NK-92 treated with Interleukin-12 subunit alpha and Interleukin-12 subunit beta, amount 100 ng/mL, for 24 hours (cell line): ENCODE data around the gene MEX3B.
"Not testable (repeated sequence)": the region's sequence is repeated elsewhere in the genome, so short reads cannot be mapped to it uniquely, and the experiment has no call there.

ENCODE experiments used
- DNase-seq: peaks from one replicate; lab custom pipeline; 2025; lab: John Stamatoyannopoulos, UW

The MEX3B gene

DNA sequence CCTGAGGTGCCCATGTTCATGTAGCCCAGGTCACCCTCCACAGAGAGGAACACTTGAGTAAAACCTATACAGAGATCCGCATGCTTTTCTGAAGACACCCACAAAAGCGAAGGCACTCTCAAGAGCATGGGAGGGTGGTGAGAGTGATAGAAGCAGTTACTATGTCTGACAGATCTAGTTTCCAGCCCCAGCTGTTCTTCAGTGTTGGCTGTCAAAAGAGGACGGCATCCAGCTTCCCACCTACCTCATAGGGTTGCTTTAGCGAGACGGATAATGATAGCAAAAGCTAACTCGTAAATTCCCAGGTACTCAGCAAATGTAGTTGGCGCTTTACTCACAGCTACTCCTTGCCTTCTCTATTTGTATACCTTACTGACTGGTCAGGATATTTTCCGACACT lies 3.0 kb upstream of the MEX3B start:
- DNase-seq: no peak

DNA sequence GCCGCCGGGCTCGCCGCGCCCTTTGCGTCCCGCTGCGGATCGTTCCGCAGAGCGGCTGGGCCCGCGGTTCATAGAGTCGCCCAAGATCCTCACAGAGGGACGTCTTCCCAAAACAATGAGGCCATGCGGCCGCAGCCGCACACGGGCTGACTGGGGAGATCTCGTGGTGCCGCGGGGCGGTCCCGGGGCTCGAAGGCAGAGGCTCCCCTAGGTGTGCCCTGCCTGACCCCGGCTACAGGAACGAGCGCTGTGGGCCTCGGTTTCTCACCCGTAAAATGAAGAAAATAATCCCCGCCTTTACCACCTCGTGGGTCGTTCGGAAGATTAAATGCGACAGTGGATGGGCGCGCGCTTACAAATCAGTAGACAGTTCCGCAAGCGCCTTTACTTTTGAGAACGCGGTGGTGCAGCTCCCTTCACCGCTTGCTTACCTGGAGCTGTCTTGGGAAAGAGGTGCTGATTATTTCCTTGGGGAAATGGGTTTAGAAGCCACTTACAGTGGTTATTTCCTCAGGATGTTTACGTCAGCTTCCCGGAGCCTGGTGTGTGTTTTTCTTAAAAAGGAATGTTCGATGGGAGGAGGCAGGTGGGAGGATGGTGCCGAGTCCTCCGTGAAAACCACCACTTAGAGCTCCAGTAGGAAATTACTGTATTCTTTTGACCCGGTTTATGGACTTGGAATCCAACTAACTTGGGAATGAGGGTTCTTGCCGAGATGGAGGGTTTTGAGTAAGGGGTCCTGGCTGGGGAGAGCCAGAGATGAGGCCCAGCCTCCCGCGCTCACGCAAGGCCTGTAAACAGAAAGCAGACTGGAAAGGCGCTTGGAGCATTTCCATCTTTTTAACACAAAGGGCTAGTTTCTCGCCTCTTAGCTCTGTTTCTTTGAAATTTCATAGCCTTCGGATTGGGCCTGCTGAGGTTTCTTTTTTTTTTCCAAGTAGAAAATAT lies 1.9 kb upstream of the MEX3B start:
- no peak for DNase-seq

DNA sequence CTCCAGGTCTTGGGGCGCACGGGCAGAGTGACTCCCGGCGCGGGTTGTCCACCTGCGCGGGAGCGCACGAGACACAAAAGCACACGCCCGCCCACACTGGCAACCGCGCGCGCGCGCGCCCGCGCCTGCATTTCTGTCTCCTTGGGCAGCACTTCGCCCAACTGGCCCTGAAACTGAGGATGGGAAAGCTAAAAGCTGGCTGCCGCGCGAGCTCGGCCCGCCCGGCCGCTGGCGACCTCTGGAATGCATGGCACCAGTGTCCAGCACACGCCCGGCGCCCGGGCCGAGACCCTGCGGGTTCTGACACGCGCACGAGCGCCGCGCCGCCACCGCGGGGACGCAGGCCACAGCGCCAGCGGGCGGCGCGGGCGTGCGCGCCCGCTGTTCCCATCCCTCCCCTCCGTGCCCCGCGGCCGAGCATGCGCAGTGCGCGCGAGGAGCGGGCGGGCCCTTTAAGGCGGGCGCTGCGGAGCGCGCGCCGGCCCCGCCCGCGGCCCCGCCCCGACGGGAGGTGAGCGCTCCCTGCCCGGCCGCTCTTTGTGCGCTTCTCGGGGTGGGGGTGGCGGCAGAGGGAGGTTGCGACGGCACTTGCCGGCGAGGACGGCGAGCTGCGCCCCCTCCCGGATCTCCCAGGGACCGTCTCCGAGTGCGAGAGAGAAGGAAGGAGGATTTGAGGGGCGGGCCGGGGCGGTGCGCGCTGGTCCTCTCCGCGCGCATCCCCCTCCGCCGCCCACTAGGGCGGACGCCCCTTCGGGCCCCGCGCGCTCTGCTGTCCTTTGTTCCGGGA lies 1.0 kb upstream of the MEX3B start:
- no peak for DNase-seq

DNA sequence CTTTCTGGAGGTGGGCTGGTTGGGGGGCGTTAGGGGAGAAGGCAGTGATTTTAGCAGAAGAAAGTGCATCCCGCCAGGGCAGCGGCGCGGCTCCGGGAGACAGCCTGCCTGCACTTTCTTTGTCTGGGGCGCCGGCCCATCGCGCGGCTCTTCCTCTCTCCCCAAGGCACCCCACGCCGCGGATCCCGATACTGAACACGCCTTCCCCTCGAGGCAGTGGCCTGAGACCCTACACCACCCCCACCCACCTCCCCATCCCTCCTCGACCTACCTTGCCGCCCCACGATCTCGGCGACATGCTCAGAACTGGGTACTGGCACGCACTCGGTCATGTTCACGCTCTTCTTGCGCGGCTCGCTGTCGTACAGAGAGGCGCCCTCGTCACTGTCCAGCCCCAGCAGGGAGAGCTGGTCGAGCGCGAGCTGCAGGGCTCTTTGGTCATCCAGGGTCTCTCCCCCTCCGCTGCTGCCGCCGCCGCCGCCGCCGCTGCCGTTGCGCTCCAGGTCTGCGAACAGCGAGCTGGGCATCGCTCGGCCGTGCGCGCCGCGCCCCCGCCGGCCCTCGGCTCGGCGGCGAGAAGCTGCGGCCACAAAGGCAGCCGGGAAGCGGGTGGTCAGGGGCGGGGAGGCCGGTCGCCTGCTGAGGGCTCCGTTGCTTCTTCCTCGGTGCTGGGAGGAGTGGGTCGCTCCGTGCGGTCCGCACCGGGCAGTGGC lies 483 bp downstream of the MEX3B start:
- no peak for DNase-seq

DNA sequence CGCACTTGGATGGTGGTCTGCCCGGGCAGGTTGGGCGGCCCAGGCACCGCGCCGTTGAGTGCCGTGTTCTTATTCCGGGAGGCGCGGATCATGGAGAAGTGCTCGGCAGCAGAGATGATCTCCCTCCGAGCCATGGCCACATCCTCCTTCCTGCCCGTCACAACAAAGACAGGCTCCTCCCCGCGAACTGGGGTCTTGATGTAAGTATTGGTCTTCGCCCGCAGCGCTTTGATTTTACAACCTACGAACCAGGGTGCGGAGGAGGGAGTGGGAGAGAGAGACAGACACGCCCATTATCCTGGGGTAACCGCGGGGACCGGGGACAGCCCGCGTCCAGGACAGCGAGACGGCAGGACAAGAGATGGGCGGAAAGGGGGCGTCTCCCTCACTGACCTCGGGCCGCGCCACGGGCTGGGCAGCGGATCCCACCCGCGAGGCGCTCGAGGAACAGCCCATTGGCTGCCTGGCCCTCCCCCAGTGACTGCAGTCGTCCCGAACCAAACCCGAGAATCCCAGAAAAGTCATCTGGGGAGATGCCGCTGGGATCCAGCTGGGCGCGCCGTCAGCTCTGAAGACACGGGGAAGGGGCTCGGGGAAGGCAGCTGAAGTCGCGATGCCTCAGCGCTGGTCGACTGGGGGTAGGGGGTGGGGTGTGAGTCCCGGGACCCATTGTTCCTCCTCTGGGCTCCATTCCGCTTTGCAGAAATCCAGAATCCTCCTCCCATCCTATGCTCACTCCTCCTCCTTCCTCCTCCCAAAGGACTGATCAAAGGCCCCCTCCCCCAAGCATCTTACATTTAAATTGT lies 1.2 kb downstream of the MEX3B start:
- DNase-seq: no peak

DNA sequence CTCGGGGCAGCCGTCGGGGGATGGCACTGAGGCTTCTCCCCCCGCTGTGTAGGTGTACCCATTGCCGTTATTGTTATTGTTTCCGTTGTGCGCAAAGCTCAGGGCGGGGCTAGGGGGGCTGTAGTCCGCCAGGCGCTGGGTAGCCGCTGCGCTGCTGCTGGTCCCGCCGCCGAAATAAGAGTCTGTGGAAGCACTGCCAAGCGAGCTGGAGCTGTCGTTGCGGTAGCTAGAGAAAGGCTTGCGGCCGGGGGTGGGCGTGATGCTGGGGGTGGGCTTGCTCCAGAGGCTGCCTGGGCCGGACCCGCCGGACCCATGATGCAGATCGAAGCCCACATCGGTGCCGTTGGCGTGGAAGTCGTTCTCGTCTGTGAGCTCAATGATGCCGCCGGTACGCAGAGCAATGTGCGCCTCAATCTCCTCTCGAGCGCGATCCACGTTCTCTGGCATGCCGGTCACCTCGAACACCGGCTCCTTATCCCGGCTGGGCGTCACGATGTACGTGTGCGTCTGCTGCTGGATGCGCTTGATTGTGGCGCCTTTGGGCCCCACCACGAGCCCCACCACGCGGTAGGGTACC lies 1.9 kb downstream of the MEX3B start:
- DNase-seq: no peak

DNA sequence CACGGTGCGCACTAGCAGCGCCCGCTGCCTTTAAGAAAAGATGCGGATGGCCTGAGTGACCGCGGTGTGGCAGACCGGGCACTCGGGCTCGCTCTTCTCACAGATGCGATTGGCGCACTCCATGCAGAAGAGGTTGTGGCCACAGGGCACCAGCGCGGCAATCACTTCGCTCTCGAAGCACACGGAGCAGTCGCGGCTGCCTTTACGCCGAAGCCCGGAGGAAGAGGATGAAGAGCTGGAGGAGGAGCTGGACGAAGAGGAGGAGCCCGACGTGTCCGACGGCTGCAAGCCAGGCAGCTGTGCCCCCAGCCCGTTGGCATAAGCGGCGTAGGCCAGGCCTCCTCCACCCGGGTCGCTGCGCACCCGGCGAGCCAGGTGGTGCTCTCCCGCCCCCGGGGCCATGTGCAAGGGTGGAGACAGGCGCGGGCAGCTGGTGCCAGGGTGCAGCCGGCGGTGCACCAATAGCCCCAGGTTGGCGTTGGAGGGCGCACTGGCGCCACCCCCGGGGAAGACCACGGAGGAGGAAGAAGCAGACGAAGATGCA lies 2.6 kb downstream of the MEX3B start:
- DNase-seq: no peak

DNA sequence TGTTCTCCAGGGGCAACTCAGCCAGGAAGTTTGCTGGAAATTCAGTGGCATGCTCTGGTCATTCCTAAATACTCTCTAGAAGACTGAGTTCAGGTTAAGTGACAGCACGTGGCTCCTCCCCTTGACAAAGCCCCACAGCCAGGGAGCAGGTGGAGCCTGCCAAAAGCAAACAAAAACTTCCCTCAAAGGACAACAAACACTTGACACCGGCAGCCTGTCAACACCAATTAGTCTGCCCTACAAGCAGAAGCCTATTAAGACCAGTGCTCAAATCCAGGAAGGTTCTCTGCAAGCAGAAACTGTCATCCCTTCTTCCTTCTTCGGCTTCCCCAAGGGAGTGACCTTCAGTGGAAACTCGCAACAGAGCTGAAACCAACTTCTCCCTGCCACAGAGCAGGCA lies 5.0 kb downstream of the MEX3B start:
- no peak for DNase-seq

DNA sequence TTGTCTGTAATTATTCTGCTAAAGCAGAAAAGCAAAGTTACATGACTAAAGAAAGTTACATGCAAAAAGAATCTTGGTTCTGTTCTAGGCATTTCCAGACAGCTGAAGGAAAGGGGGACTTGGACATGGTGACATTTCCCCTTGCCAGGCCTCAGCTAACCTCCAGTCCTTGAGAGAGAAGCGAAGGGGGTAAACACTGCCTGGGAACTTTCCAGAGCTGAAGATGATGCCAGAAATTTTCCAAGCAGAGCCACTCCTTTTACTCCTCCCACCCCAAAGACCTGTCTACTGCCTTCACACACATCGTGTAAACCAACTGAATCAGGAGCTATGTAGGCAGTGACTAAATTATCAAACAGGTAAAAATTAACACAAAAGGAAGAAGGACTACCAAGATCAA lies 5.4 kb downstream of the MEX3B start:
- DNase-seq: no peak

DNA sequence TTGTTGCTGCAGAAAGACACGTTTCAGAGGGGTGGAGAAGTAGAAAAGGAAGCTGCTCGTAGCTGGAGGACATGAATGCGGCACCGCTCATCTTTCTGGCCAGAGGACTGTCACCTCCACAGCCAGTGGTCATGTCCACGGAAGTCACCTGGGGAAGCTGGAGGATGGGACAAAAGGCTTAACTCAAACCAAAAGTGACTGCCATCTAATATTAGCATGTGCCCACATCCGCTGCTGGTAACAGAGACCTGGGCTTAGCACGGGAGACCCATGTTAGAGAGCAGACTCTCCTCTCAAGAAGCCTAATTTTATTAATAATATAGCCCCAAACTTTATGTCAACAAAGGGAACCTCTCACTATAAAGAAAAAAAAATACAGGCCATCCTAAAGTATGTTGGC lies 5.9 kb downstream of the MEX3B start:
- no peak for DNase-seq

DNA sequence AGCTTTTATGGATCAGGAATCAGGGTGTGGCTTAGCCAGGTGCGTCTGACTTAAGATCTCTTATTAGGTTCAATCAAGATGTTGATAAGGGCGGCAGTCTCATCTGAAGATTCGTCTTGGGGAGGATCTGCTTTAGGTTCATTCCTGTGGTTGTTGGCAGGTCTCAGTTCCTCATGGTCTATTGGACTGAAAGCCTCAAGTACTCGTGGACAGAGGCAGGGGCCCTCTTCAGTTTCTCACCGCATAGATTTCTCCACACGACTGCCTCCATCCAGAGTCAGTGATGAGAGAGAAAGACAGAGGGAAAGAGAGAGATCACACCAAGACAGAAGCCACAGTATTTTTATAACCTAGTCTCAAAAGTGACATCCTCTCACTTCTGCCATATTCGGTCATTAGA lies 9.4 kb downstream of the MEX3B start:
- no peak for DNase-seq

DNA sequence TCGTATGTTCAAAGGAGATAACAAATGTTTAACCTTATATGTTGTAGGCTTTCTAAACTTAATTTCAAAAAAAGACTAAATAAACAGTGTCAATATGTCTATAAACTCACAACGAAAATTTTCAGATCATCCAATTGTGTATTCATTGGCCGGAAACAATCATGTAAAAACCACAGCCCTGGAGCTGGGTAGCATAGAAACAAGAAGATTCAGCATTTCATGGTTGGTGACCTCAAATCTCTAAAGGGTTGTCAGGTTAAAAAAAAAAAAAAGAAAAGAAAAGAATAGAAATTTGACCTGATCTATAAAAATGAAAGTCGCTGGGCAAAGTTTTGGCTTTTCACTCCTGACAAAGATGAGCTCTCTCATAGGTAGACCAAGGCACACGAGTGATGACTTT lies 13.9 kb downstream of the MEX3B start:
- no peak for DNase-seq

DNA sequence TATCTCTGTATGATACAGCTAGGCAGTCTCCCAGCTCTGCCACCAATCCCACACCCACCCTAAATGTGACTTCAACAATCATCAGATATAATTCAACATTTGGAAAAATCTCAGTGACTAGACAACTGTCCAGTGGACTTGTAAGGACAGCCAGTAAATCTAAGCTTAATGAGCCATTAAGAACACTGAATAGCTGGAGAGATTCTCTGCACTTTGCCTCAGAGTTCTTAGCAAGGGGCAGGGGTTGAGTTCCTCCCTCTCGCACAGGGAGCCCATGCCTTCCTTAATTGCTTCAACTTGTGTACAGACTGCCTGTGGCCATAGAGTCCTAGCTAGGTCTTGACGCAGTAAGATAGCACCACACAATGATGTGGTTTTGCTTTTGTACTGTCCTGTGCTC lies 15.6 kb downstream of the MEX3B start:
- DNase-seq: no peak

DNA sequence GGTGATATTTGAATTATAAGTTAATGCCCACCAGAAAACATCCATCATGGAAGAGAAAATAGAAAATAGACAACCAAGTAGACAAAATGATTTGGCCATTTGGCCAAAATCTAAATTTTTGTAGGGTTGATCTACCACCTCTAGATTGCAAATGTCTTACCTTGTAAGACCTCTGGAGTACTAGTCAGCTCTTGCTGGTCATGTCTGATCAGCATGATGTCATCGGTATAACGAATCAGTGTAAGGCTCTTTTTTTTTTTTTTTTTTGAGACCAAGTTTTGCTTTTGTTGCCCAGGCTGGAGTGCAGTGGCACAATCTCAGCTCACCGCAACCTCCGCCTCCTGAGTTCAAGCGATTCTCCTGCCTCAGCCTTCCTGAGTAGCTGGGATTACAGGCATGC lies 17.7 kb downstream of the MEX3B start:
- DNase-seq: not testable (repeated sequence)

DNA sequence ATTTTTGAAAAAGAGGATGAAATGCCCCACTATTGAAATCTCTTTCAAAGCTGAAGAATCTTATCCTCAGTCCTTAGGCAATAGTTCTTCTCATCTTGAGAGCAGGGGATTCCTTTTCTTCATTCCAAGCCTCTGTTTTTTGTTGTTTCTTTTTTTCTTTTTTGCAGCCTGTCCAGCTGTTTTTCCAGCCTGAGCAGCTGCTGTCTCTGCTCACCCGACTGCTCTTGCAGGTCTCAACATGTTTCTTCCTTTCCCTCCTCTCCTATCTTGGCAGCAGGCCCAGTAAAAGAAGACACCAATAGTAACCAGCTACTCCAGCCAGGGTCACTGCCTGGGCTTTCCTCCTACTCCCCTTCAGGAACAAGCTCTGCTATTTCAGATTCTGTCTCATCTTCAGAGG lies 23.8 kb downstream of the MEX3B start:
- DNase-seq: no peak

DNA sequence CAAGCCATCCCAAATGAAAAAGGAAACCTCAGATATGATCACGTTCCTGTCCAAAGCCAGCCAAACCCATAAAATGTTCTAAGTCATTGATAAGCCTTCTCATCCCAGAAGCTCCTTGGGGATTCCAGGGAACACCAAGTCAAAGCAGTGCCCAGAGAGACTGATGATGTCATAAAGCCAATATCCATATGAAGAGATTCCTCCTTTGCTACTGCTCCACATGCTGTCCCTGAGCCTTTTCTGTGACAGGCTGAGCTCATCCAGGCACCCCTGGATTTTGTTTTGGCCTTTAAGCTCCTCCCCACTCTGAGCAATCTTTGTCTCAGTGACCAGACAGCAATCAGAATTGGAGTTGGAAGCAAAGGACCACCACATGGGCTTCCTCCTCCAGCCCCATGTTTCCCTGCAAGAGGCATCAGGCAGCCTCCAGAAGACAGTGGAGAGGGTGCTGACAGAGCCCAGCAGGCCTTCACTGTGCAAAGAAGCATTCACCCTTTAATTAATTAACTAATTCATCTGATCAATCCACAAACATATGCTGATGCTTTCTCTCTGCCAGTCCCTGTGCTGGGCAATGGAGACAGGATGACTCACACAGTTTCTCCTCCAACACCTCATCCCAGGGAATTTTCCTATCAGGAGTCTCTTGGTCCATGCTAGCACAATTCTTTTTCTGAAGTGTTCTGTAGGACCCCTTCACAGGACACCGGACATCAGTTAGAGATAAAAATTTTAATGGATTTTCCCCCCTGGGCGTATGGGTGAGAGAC lies 25.0 kb downstream of the MEX3B start:
- DNase-seq: no peak

DNA sequence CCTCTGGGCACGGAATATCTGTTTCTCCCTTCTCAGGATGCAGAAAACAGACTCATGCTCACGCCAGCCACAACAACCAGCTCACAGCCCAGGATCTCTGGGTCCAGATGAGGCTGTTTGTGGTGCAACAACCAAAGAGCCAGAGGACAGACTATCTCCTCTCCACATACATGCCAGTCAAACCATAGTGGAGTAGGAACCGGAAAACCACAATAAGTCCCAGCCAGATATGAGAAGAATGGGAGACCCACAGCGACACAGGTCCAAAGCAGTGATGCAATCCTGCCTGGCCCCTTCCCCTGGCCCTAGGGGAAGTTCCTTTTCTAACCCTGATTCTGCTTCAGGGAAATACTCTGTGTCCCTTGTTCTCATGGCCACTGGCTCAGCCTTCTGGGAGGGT lies 27.6 kb downstream of the MEX3B start:
- DNase-seq: no peak

DNA sequence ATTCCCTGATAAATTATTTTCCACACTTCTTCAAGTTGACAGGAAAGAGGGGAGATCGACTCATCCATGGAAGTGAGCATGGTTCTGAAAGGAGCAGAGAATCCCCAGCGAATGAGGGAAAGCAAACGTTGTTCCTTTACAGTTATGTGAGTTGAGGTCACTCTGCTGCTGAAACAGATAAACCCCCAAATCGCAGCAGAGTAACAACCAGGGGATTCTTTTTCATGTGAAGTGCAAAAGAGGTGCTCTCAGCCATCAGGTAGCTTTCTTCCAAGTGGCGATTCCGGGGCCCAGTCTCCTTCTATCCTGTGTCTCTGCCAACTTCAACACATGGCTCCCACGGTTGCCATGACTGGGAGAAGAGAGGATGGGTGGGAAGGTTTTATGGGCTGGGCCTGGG lies 28.2 kb downstream of the MEX3B start:
- DNase-seq: no peak

DNA sequence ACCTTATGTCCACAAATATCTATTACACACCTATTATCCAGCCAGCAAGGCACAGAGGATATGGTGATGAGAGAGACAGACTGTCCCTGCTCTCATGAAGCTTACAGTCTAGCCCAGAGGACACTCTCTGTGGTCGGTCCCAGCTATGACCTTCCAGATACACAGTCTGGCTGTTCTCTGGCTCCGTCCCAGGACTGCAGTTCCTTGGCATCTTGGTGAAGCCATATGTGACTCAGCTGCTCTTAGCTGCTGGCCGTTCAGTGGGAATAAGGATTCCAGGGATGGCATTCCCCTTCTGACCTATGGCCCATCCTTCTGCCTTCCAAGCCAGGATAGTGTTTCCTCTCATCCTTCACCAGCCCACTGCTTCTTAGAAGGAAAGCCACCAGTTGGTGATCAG lies 30.8 kb downstream of the MEX3B start:
- no peak for DNase-seq

DNA sequence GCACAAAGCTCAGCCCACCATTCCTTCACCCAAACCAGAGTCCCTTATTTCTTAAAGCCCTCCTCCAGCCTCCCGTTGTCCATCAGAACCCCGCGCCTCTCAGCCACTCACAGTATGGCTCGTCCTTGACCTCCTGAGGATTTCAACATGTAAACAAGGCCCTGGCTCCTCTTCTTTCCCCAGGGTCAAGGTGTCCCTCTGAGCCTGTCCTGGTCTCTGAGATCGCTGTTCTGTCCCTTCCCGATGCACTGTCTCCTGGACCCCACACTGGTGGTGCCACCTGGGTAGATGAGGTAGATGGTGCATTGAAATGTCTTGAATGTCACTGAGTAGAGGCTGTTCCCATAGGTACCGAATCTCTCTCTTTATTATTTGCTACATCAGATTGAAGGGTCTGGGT lies 32.9 kb downstream of the MEX3B start:
- no peak for DNase-seq
